Measurements from ENCODE around the gene POLR2H. TPM values are rescaled to one million over a fixed set of nuclear protein-coding genes. Genes with fewer than 3 reads are reported as not detected.

The POLR2H gene
- total RNA-seq, 1 experiment from 2014 or later, result 92.6 TPM

DNA sequence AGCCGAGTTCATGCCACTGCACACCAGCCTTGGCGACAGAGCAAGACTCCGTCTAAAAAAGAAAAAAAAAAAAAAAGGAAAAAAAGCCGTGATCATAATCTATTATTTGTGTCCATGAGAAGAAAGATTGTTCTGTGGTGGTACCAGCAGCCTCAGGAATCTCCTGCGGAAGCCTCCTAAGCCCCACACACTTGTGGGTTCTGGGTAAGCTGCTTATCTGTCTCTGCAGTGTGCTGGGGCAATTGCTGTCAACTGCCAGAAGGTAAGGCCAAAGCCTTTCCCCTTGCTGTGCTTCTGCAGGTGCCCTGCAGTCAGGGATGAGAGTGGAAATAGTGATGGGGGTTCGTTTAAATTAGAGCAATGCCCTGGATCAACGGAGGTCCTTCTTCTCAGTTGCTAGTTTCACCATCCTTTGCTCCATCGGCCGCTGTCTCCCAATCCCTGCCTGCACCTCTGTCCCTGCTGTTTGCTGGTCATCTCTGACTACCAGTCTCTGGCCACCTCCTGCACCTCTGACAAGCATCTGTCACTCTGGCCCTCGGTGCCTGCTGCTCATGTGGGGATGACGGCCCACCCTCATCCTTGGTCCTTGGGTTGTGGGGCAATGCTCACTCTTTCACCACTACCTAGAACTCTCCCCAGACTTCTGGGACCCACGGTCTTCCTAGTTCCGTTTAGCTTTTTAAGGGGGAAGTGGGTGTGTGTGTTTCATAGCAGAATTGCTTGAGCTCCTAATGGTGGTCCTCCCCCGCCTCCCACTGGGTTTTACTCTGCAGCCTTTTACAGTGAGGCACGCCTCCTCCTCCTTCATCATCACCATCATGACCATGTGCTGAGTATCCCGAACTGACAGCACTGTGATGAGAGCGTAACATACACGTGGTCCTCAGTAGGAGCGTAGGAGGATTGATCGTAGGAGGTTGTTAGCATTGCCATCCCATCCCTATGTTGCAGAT is 43.8 kb downstream of the POLR2H start:
- BruUV-seq (replicated peaks), result no TSS peak
- H3K9me3 ChIP-seq (ENCODE audit: low read depth, low read length, poor library complexity, severe bottlenecking), result no peaks in the 10 kb centered on the region
- H3K27ac ChIP-seq (ENCODE audit: low read depth, low read length, poor library complexity, severe bottlenecking), result no peak overlapping the region
- H3K36me3 ChIP-seq (ENCODE audit: insufficient read depth, low read length, poor library complexity, severe bottlenecking), result no peaks in the 10 kb centered on the region
- intact Hi-C loops (cut with micrococcal nuclease; ENCODE audit: unreplicated experiment), result no loop called here
- no peak for TF ChIP-seq EZH2 (IDR thresholded peaks at IDR 0.05; ENCODE audit: borderline replicate concordance, low read depth, low read length, poor library complexity, severe bottlenecking)
- TF ChIP-seq, protein P1, sequence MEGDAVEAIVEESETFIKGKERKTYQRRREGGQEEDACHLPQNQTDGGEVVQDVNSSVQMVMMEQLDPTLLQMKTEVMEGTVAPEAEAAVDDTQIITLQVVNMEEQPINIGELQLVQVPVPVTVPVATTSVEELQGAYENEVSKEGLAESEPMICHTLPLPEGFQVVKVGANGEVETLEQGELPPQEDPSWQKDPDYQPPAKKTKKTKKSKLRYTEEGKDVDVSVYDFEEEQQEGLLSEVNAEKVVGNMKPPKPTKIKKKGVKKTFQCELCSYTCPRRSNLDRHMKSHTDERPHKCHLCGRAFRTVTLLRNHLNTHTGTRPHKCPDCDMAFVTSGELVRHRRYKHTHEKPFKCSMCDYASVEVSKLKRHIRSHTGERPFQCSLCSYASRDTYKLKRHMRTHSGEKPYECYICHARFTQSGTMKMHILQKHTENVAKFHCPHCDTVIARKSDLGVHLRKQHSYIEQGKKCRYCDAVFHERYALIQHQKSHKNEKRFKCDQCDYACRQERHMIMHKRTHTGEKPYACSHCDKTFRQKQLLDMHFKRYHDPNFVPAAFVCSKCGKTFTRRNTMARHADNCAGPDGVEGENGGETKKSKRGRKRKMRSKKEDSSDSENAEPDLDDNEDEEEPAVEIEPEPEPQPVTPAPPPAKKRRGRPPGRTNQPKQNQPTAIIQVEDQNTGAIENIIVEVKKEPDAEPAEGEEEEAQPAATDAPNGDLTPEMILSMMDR (conservative IDR thresholded peaks at IDR 0.05; ENCODE audit: low read depth, low read length), result no peak
- H3K4me1 ChIP-seq (ENCODE audit: insufficient read depth, low read length, poor library complexity, severe bottlenecking), result no peaks in the 10 kb centered on the region
- peaks cover 9% of the 10 kb centered on the region for H3K27me3 ChIP-seq (replicated peaks; ENCODE audit: insufficient read depth, low read depth, low read length, poor library complexity)
- CTCF ChIA-PET, result no interaction called here
- POLR2A ChIA-PET (ENCODE audit: low non-redundant PET), result interaction anchor here (0.6 kb wide), 1 partner anchor 290 kb away, joined by 3 read pairs; no protein-coding TSS in a partner anchor
- no peak overlapping the region for H3K4me3 ChIP-seq (ENCODE audit: low read depth, low read length, poor library complexity, severe bottlenecking)
- DNase-seq (ENCODE audit: low spot score), result no peak

DNA sequence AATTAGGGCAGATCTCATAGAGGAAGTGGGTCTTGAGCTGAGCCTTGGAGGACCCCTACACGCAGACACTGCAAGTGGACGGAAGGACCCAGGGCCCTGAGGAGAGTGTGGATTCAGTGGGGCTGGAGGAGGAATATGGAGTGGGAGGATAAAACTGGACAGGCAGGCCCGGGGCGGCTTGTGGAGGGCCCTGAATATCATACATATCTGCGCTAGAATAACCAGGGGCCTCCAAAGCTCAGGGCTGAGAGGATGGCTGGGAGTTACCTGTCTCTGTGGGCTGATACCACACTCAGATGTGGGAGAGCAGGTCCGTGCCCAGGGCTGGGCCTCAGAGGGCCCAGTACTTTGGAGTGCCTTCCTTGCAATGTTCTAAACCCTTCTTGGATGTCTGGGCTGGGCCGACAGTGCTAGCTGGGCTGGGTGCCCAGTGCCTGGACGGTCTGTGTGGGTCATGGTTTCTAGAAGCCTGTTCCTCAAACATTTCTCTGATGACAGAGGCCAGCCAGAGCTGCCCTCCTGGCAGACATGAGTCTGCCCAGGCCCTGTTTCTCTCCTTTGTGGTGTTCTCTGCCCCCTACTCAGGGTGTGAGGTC is 47.9 kb downstream of the POLR2H start:
- H3K27ac ChIP-seq (ENCODE audit: low read depth, low read length, poor library complexity, severe bottlenecking), result no peak overlapping the region
- ChIA-PET CTCF (no interaction called here), POLR2A (ENCODE audit: low non-redundant PET) (no interaction called here)
- TF ChIP-seq, protein P1 (conservative IDR thresholded peaks at IDR 0.05; ENCODE audit: low read depth, low read length), result no peak
- no peak for TF ChIP-seq EZH2 (IDR thresholded peaks at IDR 0.05; ENCODE audit: borderline replicate concordance, low read depth, low read length, poor library complexity, severe bottlenecking)
- no peaks in the 10 kb centered on the region for H3K27me3 ChIP-seq (replicated peaks; ENCODE audit: insufficient read depth, low read depth, low read length, poor library complexity)
- no peaks in the 10 kb centered on the region for H3K36me3 ChIP-seq (ENCODE audit: insufficient read depth, low read length, poor library complexity, severe bottlenecking)
- H3K4me3 ChIP-seq (ENCODE audit: low read depth, low read length, poor library complexity, severe bottlenecking), result no peak overlapping the region
- no peaks in the 10 kb centered on the region for H3K9me3 ChIP-seq (ENCODE audit: low read depth, low read length, poor library complexity, severe bottlenecking)
- intact Hi-C loops (cut with micrococcal nuclease; ENCODE audit: unreplicated experiment), result no loop called here
- BruUV-seq (replicated peaks), result no TSS peak
- DNase-seq (ENCODE audit: low spot score), result no peak
- no peaks in the 10 kb centered on the region for H3K4me1 ChIP-seq (ENCODE audit: insufficient read depth, low read length, poor library complexity, severe bottlenecking)

DNA sequence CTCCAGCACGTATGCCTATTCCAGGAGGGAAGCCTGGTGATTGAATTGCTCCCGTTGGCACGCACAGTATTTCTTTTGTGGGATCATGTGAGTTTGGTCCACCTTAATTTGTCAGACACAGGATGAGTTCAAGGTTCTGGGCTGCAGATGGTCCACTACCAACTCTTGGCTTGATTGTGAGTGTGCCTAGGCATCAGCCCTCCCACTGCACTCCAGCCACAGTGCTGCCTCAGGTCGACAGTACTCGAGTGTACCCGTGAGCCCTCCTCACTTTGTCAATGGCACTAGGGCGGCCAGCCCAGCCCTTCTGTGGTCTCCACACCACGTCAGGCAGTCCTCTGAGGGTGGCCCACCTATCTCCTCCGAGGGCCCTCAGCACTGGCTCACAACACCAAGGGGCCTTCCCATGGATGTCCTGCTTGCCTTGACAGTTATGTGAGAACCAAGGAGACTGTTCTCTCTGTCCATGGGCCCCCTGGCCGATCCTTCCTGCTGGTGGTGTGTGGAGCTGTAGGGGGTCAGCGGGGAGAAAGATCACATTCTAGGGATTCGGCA is 48.5 kb downstream of the POLR2H start:
- ChIA-PET POLR2A (ENCODE audit: low non-redundant PET) (no interaction called here), CTCF (no interaction called here)
- Histone ChIP-seq H3K9me3 (ENCODE audit: low read depth, low read length, poor library complexity, severe bottlenecking) (no peaks in the 10 kb centered on the region), H3K27ac (ENCODE audit: low read depth, low read length, poor library complexity, severe bottlenecking) (no peak overlapping the region), H3K27me3 (replicated peaks; ENCODE audit: insufficient read depth, low read depth, low read length, poor library complexity) (no peaks in the 10 kb centered on the region), H3K4me3 (ENCODE audit: low read depth, low read length, poor library complexity, severe bottlenecking) (no peak overlapping the region), H3K4me1 (ENCODE audit: insufficient read depth, low read length, poor library complexity, severe bottlenecking) (peaks cover 5% of the 10 kb centered on the region), H3K36me3 (ENCODE audit: insufficient read depth, low read length, poor library complexity, severe bottlenecking) (no peaks in the 10 kb centered on the region)
- DNase-seq (ENCODE audit: low spot score), result no peak
- intact Hi-C loops (cut with micrococcal nuclease; ENCODE audit: unreplicated experiment), result no loop called here
- TF ChIP-seq, protein P1 (conservative IDR thresholded peaks at IDR 0.05; ENCODE audit: low read depth, low read length), result no peak
- no peak for TF ChIP-seq EZH2 (IDR thresholded peaks at IDR 0.05; ENCODE audit: borderline replicate concordance, low read depth, low read length, poor library complexity, severe bottlenecking)
- no TSS peak for BruUV-seq (replicated peaks)
